HTR-8/SVneo (cell line): ENCODE measurements around the gene OSBPL10.

Experiments
- DNase-seq: peaks from one replicate; pipeline ENCODE4 v3.0.0; 2011; ENCODE audit warnings: low spot score, mixed read lengths; ENCODE audit not compliant: insufficient read length
- FAIRE-seq: peaks from 2 replicates; lab custom pipeline; 2011; peaks lifted over from hg19 to GRCh38; lab: Jason Lieb, UNC

OSBPL10 gene

GRCh38 chr3:31762097-31762764 is 218.8 kb downstream of the OSBPL10 start:
- DNase-seq (no peak), FAIRE-seq (no peak)

GRCh38 chr3:31760654-31761053 is 220.4 kb downstream of the OSBPL10 start:
- FAIRE-seq (no peak), DNase-seq (no peak)

- DNase-seq, result no peak
- FAIRE-seq, result no peak
Measured at GRCh38 chr3:31758322-31758965, 222.6 kb downstream of the OSBPL10 start.

GRCh38 chr3:31755926-31756658 is 225.0 kb downstream of the OSBPL10 start:
- DNase-seq (no peak), FAIRE-seq (no peak)

GRCh38 chr3:31754575-31755278 is 226.3 kb downstream of the OSBPL10 start:
- FAIRE-seq (no peak), DNase-seq (no peak)

DNA sequence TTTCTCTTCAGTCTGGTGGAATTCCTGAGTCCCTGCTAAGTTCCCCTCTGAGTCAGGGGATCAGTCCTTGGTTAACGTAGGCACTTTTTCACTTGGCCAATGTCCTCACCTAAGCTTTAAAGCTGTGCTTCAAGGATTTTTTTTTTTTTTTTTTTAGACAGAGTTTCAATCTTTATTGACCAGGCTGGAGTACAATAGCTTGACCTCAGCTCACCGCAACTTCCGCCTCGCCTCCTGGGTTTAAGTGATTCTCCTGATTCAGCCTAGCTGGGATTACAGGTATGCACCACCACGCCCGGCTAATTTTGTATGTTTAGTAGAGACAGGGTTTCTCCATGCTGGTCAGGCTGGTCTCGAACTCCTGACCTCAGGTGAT is 228.0 kb downstream of the OSBPL10 start:
- DNase-seq (no peak), FAIRE-seq (no peak)

DNA sequence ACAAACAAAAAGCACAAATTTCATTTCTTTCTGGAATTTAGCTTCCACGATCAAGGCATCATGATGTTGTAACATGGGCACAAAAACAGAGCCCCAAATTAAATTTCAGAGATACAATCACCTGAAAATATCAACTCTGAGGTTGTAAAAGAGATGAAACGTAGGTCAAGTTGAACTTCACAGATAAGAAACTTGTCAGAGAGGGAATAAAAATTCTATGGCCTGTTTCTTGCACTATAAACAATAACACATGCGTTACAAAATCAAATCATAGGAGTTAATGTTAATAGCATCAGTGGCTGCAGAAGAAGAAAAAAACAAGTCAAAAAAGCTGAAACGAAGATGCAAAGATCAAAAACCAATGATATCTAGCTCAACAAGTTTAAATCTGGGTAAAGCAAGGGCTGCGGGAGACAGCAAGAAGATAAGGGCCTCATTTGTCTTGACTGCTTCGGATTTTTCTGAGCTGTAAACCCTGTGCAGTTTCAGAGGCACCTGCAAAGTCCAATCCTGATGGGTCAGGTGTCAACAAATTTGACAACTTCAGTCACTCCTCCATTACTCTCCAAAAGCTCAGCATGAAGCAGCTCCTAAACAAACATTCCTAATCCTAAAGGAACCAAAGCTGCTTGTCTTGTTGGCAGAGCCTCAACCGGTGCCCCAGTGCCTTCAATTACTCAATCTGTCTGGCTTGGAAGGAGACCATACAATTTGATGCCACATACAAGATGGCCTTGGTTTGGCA is 228.6 kb downstream of the OSBPL10 start:
- FAIRE-seq, result no peak
- DNase-seq, result no peak

GRCh38 chr3:31750341-31750740 is 230.7 kb downstream of the OSBPL10 start:
- DNase-seq (no peak), FAIRE-seq (no peak)

DNA sequence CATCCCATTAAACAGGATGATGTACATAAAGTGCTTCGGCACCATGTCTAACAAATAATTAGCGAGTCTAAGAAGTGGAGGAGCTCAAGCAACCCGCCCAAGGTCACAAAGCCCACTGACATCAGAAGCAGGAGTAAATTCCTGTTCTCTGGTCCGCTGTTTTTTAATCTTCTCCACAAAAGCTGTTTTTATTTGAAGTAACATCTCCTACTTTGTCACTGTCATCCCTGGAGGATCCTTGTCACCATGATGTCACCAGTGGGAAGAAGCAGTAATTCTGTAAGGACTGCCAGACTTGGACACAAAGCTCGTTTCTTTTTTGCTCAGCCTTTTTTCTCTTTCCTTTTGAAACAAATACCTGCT is 232.1 kb downstream of the OSBPL10 start:
- FAIRE-seq, result no peak
- no peak for DNase-seq

DNA sequence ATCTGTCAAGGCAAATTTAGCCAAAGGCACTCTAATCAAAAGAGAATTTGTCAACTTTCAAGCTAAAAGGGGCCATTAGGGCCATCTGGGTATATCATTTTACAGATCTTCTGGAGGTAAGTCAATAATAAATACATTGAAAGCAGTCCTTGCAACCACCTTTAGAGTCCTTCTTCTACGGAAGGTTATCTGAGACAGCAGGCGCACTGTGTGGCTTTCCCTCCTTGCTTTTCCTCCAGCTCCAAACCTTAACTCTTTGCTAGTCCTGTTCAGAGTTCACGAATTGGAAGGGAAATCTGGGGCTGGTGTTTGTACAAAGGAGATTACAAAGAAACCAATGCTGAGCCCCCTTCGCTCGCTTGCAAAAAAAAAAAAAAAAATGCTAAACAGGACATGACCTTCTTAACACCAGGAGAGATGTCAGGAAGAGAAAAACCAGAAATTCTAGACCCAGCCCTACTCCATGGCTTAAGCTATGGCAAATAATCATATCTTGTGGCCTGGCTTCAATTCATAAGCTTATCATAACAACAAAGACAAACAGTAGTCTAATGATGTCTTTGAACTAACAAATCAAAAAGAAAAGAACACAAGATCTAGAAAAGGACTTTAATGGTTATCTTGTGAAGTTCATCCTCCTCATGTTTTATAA is 232.7 kb downstream of the OSBPL10 start:
- no peak for FAIRE-seq

GRCh38 chr3:31747785-31748184 is 233.3 kb downstream of the OSBPL10 start:
- no peak for FAIRE-seq

More for the DNA sequence above, 232.7 kb downstream of the OSBPL10 start:
- no peak for DNase-seq

GRCh38 chr3:31744913-31745312 is 236.1 kb downstream of the OSBPL10 start:
- DNase-seq (no peak), FAIRE-seq (no peak)

More at GRCh38 chr3:31747785-31748184, 233.3 kb downstream of the OSBPL10 start:
- no peak for DNase-seq

GRCh38 chr3:31743331-31744089 is 237.6 kb downstream of the OSBPL10 start:
- DNase-seq (no peak), FAIRE-seq (no peak)

- no peak for DNase-seq
- no peak for FAIRE-seq
Measured at GRCh38 chr3:31740397-31740796, 240.7 kb downstream of the OSBPL10 start.

DNA sequence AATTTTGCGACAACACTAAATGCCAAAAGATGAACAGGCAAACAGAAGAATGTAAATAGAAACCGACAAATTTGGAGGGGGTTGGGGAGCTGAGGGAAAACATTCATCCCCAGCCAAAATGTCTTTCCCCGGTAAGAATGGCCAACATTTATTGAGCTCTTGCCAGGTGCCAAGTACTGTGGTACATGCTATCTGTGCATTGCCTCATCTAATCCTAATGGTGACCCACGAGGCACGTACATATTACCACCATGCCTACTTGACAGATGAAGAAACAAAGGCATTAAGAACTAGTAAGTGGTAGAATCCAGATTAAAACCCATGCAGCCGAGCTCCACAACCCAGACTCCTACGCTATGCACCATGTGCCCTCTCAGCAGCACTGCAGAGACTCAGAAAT is 242.7 kb downstream of the OSBPL10 start:
- DNase-seq (no peak), FAIRE-seq (no peak)

- DNase-seq (no peak), FAIRE-seq (no peak)
Measured at GRCh38 chr3:31735667-31736066, 245.4 kb downstream of the OSBPL10 start.

DNA sequence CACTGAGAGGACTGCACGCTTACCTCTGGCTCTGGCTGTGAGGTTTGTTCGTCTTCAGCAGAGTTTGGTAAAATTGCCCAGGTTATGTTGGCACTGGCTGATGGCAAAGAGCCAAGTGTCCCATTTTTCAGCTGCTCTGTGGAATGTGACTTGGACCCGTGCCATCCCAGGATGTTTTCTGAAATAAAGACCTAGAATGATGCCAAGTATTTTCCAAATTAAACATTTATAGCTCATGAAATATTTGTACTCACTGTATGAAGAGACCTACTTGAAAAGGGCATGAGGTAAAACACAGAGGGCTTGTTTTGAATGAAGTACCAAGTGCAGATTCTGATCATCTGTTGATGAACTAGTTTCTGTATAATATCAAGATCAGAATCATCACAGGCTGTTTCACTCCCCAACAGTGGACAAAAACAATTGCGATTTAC is 247.8 kb downstream of the OSBPL10 start:
- DNase-seq (no peak), FAIRE-seq (no peak)

DNA sequence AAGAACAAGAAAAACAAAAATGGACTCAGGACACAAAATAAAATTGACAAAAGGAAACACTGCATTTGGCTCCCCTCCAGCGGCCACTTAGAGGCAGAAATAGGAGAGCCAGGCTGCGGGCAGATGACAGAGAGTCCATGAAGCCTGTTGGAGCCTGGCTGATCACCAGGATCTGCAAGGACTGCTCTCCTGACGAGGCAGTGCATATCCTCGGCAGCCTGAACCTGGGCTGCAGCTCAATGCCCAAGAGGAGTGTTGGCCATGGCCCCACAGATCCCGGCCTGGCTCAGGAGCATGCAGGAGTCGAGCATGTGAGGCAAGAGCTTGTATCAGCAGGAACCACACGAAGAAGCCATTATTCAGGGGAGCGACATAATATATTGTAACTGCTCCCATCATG is 248.5 kb downstream of the OSBPL10 start:
- DNase-seq (no peak), FAIRE-seq (no peak)

DNA sequence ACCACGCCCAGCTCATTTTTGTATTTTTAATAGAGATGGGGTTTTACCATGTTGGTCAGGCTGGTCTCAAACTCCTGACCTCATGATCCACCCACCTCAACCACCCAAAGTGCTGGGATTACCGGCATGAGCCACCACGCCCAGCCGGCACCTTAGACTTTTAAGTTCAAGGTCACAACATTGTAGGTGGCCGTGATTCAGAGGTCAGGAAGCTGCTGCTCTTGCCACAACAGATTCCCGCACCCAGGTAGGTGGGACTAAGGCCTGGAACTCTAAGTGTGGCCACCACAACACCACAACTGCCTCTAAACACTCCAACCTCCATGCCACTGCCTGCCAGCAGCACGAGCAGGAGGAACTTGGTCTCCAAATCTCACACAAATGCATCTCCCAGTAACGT is 251.5 kb downstream of the OSBPL10 start:
- FAIRE-seq (no peak), DNase-seq (no peak)
